Activated CD8-positive, alpha-beta memory T cell treated with anti-CD3 and anti-CD28 coated beads for 1 hour (primary cell): ENCODE measurements around the gene RFX8.
"Not testable (repeated sequence)": the region's sequence is repeated elsewhere in the genome, so short reads cannot be mapped to it uniquely, and the experiment has no call there.

Experiments used
- DNase-seq, 2 donors: peaks; one replicate each; pipeline ENCODE4 v3.0.0-alpha.2; 2020; ENCODE audit warnings: low read depth in 1 of 2; ENCODE audit errors: extremely low read depth in 1 of 2

The RFX8 gene

DNA sequence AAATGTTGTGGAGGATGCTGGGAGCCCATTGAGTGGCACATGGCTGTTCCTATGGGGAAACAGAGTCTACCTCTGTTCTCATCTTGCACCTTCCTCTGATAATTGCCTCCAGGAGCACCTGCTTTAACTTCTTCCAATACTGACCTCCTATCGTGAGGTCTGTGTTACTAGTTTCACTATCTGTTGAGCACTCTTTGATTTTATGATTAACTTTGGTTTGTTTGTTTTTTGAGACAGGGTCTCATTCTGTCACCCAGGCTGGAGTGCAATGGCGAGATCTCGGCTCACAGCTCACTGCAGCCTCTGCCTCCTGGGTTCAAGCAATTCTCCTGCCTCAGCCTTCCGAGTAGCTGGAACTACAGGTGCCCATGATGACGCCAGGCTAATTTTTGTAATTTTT is 12.1 kb upstream of the RFX8 start:
- no peak for DNase-seq

DNA sequence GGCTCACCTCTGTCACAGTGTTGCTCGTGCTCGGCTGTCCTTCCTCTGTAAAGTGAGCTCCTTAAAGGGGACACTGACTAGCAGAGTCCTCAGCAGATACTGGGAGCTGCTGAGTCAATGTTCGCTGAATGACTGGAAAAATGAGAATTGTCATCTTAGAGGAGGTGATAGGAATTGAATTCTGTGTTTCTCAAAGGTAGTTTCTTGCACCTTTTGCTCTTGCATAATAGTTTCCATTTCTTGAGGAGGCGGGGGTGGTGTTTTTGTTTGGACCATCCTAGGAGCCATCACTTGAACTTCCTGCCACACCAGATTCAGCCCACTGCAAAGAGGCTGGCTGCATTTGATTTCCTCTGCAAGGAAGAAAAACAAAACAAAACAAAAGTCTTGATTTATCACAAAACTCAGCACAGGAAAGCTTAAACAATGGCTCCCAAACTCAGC is 11.4 kb upstream of the RFX8 start:
- DNase-seq, result no peak

DNA sequence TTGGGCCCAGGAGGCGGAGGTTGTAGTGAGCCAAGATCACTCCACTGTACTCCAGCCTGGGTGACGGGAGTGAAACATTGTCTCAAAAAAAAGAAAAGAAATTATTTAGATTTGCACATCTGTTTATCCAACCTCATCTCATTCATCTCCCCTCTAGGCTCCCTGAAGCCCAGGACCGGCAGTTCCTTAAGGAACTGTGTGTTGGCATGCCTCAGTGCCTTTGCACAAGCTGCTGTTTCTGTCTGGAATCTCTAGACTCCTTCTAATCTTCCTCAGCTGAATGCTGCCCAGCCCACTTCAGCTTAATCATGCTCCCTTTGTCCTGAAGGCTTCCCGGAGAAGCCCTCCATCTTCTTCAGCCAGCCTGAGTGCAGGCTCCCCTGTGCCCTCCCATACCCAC is 10.9 kb upstream of the RFX8 start:
- no peak for DNase-seq

DNA sequence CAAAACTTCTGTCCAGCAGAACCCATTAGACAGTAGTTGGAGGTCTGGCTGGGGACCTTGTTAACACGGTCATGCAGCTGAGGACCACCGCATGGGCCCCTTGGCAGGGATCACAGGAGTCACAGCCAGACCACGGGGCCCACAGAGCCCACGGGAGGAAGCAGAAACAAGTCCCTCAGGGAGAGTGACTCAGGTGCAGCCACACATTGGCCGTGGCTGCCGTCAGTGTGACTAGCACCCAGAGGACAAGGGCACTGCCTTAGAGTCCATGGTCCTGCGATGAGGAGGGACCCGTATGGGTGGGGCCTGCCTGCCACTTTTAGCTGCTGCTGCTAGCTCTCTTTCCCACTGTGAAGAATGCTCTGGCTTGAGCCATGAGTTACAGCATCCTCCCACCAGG is 5.9 kb upstream of the RFX8 start:
- DNase-seq, result no peak

DNA sequence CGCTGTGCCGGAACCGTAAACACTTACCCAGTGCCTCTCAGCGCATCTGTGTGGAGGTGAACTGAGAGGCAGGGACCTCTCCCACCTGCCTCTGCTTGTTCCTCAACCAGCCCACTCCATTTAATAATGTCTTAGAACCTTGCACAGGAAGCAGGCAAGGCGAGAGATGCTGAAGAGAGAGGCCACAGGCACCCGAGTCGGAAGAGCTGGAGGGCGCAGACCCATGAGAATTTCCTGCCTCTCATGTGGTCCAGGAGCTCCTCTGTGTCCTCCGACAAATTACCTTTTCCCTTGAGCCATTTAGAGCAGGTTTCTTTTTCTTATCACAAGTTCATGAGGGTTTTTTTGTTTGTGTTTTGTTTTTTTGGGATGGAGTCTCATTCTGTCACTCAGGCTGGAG is 4.9 kb upstream of the RFX8 start:
- DNase-seq, result no peak

DNA sequence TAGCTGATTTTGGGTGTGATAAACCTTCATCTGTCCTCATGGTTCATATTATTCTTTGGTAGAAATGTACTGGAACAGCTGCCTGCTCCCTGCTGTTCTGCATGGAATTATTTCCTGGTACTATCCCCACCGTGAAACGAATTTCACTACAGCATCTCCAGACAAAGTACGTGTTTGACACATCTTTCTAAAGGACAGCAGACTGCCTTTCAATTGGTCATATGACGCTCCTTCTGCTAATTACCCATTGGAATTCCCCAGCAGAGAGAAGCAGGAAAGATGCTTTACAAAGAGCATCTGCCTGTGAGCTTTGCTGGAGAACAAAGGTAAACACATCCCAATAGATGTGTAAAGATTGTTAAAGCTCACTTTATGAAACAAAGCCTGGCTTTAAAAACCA is 4.4 kb upstream of the RFX8 start:
- no peak for DNase-seq

DNA sequence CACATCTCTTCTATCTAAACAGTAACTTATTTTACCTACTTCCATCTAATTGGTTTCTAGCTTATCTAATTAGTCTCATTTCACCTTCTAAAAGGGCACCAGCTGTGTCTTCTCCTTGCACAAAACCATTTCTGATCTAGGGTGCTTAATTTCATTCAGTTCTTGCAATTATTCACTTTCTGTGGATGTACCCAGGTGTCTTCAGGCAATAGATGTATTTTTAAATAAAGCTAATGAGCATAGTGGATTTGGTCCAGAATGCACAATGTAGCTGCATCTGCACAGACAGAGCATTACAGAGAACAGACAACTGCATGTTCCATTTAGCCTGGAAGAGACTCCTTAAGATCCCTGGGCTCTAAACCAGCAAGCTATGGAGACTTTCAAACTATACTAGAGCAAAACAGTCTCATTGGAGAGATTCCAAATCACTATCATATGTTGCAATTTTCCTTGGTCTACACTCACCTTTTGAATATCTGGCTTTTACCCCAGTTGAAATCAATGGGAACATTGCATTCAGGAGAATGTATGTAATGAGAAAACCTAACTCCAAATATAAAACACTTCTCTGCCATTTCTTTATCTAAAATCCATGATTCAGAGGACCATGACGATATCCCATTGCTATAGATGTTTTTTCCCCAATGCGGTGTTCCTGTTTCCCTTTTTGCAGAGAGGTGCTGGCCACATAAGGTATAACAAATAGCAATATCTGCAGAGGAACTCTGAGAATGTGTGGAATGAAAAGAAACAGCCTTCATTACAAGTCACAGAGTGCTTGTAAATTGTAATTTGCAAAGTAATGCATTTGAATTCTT is 3.5 kb upstream of the RFX8 start:
- no peak for DNase-seq

DNA sequence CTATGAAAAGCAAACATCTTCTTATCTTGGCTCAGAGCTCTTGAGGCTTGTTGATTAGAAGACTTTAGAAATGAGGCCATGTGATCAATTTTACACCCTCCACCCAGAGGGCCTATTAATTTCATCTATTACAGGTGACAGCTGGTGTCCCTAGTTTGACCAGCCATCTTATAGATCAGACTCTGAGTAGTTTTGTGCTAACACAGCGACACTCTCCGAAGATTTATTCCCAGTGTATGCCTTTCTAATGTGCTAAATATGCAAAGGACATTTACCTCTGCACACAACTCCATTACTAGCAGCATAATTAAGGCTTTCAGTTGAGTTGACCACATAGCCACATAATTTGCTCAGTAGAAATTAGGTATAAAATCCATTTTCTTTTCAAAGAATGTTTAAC is 2.6 kb upstream of the RFX8 start:
- DNase-seq, result no peak

DNA sequence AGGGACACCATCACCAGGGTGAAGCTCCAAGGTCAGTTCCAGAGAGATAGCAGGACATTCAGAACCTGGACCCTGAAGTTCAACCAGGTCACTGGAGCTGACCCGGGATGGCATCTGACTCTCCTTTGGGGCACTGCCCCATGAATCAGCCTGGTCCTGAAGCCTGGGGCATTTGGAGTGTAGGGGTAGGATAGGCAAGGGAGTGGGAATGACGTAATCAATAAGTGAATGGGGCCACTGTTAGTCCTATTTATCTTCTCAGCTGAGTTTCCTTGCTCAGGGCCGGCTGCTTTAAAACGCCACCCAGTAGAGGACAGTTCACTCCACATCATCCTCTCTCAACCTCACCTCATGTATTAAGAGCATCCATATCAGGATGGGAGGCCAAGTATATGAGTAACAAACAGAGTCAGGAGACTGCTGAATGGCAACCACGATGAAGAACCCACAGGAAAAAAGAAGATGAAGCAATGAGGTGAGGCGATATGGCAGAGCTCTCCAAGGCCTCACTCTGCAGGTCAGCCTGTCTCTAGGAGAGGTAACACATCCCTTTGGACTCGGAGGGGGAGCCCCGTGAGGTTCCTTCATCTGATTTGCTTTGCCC is 1.8 kb upstream of the RFX8 start:
- DNase-seq, result no peak

DNA sequence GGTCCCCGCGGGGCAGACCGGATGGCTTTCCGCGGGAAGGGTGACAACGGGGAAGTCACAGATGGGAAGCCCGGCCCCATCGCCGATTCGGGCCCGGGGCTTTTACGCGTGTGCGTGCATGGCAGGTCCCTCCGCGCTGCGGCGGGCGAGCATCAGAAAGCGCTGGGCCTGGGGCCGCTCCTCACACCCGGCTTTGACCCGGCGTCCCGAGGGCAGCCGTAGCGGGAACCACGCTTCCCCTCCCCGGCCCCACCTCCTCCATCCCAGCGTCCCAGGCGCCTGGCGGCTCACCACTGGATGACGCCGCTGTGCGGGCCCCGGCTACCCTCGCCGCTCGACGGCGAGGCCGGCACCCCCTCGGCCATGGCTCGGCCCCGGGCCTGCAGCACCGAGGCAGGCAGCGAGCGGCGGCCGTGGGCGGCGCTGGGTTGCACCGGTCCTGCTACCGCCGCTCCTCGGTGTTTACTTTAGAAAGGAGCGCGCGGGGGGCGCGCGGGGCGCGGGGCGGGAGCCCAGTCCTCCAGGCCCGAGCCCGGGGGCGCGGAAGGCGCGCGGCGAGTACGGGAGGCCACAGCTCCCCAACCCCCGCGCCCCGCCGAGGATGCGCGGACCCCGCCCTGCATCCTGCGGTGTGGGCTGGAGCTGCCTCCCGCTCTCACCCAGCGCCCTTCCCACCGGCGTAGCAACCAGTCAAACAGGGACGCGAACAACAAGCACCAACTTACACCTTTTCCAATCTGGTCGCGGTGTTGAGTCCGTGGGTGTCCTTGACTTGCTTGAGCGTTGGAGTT is 806 bp downstream of the RFX8 start:
- no peak for DNase-seq

DNA sequence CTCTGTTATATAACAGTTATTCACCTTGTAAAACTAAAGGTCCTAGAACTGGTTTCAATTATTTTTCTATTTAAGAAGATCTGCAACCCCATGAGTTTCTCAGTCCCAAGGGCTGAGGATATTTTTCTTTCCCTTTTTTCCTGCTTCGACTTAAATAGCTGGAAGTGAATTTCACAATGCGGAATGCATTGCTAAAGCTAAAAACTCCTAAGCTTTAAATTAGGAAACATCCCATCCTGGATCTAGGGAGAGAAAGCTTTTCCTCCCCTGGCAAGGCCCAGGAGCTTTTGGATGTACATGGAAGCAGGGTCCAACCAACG is 1.4 kb downstream of the RFX8 start:
- DNase-seq, result no peak

DNA sequence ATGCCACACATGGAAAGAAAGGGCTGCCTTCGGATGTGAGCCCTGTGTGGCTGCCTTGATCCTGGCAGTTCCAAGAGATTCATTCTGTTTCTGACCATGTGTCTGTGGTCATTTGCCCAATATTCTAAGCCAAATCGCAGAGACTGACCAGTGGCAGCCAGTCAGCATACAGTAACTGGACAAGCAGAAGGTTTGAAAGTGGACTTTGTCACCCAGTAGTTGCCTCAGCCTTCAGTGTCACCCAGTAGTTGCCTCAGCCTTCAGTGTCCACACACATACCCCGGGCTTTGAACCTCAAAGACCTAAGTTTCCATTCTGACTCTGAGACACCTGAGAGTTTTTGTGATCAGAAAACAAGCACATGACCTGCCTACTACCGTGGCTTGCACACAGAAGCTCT is 5.0 kb downstream of the RFX8 start:
- no peak for DNase-seq

DNA sequence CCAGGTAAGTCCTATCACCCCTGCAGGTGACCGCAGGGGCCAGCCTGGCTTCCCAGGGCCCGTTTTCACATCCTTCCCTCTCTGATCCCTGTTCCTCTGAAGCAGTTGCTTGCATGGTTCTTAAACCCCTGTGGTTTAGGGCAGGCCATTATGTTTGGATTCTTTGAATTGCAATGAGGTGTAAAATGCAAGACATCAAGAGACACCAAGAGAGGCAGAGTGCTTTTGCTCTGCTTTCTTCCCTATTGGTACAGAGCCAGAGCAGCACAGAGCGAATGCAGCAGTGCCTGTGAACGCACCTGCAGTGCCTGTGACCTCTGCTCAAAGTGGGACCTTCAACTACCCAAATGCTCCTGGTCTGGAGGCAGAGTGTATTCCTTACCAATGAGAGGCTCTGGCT is 7.6 kb downstream of the RFX8 start:
- DNase-seq, result no peak

DNA sequence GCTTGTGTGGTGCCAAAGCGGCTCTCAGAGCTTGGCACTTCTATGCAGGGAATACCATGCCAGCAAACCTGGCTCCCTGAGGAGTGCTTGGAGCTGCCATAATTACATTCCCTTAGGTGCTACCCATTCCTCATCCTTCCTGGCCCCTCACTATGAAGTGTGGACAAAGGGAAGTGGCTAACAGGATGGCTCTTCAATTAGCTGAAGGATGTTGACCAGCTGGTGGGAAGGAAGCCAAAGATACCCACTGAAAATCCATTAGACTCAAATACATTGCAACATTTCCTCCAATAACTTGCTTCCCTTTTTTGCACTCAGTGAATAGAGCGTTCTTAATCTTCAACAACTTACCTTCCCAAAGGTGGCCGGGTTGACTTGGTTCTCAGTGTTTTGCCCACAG is 8.5 kb downstream of the RFX8 start:
- no peak for DNase-seq

DNA sequence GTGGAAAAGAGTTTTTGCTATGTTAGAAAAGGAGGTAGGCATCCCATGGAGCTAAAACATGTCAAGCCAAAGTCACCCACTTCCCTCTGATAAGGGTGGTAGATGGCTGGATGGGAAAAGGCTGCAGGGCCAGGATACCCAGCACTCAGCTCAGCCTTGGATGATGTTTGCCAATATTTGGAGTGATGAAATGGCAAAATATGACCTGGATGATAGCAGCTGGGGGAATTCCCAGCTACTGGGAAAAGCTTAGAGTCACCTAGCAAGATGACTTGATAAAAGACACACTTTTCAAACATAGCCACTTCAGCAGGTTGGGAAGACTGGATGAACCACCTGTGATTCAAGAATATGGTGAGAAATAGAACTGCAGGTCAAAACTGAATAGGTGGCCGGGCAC is 10.1 kb downstream of the RFX8 start:
- DNase-seq, result no peak

DNA sequence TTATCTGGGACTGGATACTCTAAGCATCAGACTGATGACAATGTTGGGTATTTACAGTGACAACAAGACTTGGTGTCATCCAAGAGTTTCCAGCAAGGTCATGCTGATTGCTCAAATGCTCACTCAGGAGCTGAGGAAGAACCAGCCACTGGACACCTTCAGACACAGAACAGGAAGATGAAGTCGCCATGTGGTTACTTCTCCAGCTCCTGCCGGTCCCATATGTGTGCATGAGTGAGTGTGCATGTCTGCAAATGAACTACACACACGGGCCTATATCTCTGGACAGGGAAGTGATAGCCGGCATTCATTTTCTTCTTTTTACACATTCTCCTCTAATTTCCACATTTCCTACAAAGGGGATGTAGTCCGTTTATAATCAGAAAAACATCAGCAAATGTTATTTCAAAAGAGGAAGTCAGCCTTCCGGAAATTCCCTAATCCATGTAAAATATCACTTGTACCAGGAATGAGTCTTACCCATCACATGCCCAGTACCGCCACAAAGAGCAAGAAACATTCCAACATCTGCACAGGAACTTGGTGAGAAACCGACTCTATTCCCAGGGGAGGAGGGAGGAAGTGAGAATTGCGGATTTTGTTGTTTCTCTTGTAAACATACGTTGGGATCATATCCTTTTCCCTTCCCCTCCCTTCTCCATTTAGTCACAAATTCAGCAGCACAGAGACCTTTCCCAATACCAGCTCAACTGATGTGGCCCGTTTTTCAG is 10.8 kb downstream of the RFX8 start:
- no peak for DNase-seq

DNA sequence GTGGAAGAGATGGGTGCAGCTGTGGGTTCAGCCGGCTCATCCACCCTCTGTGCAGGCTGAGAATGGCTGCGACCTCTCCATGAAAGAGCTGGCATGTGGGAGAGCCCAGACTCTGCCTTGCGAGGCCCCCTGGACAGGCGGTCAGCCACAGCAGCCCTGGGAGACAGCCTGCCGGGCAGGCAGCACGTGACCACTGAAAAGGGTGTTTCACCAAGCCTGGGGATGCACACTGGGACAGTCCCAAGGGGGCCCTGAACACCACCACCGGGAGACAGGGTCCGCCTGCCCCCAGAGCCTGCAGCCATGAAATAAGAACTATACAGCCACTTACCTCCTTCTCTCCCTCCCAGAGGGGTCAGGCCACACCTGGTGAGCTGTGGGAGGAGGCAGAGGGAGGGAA is 11.5 kb downstream of the RFX8 start:
- no peak for DNase-seq

DNA sequence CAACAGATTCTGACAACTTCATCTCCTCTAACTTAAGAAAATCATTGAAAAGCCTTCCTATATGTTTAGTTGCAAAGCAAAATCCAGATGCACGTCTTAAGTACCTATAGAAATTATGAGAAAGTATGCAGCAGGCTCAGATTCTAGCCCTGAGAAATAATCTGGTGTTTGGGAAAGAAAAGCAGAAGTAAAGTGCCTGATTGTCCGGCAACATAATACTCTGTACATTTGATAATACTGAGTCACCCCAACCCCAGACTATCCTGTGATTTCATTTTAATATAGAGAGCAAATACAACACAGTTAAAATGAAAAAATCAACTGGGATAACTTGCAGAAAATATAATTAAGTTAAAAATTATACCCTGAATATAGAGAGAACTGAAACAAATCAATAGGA is 13.5 kb downstream of the RFX8 start:
- no peak for DNase-seq

DNA sequence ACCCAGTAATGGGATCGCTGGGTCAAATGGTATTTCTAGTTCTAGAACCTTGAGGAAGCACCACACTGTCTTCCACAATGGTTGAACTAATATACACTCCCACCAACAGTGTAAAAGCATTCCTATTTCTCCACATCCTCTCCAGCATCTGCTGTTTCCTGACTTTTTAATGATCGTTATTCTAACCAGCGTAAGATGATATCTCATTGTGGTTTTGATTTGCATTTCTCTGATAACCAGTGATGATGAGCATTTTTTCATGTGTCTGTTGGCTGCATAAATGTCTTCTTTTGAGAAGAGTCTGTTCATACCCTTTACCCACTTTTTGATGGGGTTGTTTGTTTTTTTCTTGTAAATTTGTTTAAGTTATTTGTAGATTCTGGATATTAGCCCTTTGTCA is 20.5 kb downstream of the RFX8 start:
- not testable (repeated sequence) for DNase-seq

DNA sequence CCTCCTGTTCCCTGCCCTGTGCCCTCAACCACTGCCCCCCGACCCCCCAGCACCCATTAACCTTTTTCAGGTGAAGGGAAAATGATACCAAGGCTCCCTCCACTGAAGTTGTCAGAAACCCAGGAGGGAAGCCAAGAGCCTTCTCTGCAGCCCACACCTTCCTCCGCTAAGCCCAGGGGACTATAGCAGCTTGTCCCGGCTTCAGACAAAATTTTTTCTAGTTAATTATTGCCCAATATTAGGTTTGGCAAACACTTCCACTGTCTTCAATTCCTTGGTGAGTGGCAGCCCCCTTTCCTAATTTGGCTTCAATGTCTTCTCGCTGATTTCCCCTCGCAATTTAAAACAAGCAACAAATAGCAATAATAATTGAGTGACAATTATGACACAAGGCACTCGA is 23.9 kb downstream of the RFX8 start:
- DNase-seq, result no peak

DNA sequence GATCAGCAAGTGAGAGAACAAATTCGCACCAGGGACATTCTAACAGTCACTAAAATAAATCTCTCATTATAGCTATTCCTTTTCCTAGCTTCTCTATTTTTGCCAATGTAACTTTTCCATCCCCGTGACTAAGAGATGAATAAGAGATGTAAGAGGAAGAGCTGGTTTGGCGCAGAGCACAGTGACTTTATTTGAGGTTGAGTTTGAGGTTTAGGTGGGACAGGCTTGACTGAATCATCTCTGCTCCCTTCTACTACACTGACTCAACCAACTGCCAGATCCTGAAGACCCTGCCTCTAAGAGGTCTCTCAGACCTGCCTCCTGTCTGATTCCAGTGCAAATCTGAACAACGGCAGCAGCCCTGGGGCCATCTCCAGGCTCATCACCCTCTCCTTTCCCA is 28.0 kb downstream of the RFX8 start:
- no peak for DNase-seq

DNA sequence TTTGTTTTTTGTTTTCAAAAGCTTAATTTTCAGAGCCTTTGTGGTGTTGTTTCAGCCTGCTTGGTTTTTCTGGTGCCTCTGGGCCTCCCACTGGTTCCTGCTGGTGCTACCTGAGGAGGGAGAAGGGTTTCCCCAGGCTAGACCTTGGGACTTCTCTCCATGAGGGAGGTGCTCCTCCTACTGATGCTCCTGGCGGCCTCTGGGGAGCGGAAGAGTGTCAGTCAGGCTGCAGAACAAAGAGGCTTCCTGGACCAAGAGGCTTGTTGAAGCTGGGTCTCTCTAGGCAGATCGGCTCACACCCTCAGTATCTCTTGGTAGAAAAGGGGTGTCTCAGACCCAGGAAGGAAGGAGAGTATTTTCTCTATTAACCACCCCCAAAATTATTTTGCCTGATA is 32.2 kb downstream of the RFX8 start:
- DNase-seq, result no peak
